ENCODE measurements around the gene ZNF609. TPM values are rescaled to one million over a fixed set of nuclear protein-coding genes. Genes with fewer than 3 reads are reported as not detected.

ZNF609 gene
- total and polyA plus RNA-seq, 8 donors = 4.2 to 25.2 (median 13.1) TPM

DNA sequence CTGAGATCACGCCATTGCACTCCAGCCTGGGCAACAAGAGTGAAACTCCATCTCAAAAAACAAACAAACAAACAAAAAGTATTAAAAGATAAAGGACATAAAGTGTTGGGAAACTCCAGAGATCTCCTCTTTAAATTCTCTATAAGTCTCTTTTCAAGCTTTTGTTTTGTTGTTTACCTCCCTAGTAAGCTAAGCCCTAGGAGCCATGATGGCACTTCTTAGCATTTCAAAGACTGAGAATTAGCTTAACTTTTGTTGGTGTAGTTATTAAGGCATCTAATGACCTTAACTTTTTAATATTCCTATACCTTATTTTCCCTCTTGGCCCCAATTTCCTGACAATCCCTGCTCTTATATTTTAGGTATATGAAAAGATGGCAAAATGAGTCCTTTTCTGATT lies 157.3 kb downstream of the ZNF609 start:
- DNase-seq (no peak), FAIRE-seq (no peak), ATAC-seq (no peak)
- no peaks in the 10 kb centered on the region for H3K36me3 ChIP-seq
- H3K9me3 ChIP-seq = no peaks in the 10 kb centered on the region
- intact Hi-C loops (cut with DNase I) = no loop called here
- WGBS, 2 donors = 87 to 94% methylated on average over 1 of the region's 1 CpG
- H3K27me3 ChIP-seq = no peaks in the 10 kb centered on the region
- TF ChIP-seq, protein P1, sequence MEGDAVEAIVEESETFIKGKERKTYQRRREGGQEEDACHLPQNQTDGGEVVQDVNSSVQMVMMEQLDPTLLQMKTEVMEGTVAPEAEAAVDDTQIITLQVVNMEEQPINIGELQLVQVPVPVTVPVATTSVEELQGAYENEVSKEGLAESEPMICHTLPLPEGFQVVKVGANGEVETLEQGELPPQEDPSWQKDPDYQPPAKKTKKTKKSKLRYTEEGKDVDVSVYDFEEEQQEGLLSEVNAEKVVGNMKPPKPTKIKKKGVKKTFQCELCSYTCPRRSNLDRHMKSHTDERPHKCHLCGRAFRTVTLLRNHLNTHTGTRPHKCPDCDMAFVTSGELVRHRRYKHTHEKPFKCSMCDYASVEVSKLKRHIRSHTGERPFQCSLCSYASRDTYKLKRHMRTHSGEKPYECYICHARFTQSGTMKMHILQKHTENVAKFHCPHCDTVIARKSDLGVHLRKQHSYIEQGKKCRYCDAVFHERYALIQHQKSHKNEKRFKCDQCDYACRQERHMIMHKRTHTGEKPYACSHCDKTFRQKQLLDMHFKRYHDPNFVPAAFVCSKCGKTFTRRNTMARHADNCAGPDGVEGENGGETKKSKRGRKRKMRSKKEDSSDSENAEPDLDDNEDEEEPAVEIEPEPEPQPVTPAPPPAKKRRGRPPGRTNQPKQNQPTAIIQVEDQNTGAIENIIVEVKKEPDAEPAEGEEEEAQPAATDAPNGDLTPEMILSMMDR (IDR thresholded peaks at IDR 0.05) = no peak
- H3K27ac ChIP-seq = no peak overlapping the region
- H3K4me3 ChIP-seq = no peak overlapping the region
- H3K4me1 ChIP-seq = peaks cover 3 to 6% (median 4%) of the 10 kb centered on the region in 3 donors

DNA sequence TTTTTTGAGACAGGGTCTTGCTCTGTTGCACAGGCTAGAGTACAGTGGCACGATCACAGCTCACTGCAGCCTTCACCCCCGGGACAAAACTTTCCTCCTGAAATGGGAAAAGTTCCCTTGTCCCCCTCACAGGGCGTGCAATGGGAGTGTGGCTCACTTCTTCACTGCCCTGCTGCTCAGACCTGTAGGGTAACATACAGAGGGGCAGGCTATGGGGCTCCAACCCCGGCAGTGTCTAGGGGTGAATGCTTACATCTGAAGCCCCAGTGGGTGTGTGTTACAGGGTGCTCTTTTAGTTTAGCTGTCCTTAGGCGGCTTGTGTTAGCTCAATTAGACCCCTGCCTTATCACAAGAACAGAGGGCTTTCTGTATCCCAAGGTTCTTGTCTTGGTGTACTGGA lies 157.8 kb downstream of the ZNF609 start:
- H3K36me3 ChIP-seq = no peaks in the 10 kb centered on the region
- ATAC-seq (no peak), FAIRE-seq (no peak), DNase-seq (no peak)
- peaks cover 3 to 6% (median 4%) of the 10 kb centered on the region in 3 donors for H3K4me1 ChIP-seq
- no peak overlapping the region for H3K4me3 ChIP-seq
- no peak overlapping the region for H3K27ac ChIP-seq
- intact Hi-C loops (cut with DNase I) = no loop called here
- no peaks in the 10 kb centered on the region for H3K9me3 ChIP-seq
- 92 to 95% methylated on average over 5 of the region's 5 CpGs for WGBS, 2 donors
- H3K27me3 ChIP-seq = no peaks in the 10 kb centered on the region
- TF ChIP-seq, protein P1 (IDR thresholded peaks at IDR 0.05) = no peak

DNA sequence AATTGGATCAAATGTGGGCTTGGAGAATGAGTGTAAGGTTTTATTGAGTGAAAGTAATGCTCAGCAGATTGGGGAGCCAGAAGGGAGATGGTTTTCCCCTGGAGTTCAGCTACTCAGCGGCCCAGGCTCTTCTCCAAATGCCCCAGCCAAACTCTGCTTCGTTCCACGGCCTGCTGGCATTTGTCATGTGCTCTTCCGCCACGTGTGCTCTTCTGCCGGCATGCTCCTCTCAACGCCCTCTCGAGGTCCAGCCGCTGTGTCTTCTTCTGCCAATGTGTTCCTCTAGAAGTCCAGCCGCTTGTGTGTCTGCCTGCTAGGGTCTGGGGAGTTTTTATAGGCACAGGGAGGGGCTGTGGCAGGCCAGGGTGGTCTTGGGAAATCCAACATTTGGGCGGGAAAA lies 158.2 kb downstream of the ZNF609 start:
- no peaks in the 10 kb centered on the region for H3K27me3 ChIP-seq
- no peak for FAIRE-seq
- TF ChIP-seq, protein P1 (IDR thresholded peaks at IDR 0.05) = no peak
- DNase-seq = no peak
- no peak overlapping the region for H3K4me3 ChIP-seq
- 93 to 95% methylated on average over 11 of the region's 11 CpGs for WGBS, 2 donors
- H3K9me3 ChIP-seq = no peaks in the 10 kb centered on the region
- no peak for ATAC-seq
- no peaks in the 10 kb centered on the region for H3K36me3 ChIP-seq
- H3K27ac ChIP-seq = no peak overlapping the region
- H3K4me1 ChIP-seq = peaks cover 3 to 6% (median 4%) of the 10 kb centered on the region in 3 donors
- intact Hi-C loops (cut with DNase I) = no loop called here

DNA sequence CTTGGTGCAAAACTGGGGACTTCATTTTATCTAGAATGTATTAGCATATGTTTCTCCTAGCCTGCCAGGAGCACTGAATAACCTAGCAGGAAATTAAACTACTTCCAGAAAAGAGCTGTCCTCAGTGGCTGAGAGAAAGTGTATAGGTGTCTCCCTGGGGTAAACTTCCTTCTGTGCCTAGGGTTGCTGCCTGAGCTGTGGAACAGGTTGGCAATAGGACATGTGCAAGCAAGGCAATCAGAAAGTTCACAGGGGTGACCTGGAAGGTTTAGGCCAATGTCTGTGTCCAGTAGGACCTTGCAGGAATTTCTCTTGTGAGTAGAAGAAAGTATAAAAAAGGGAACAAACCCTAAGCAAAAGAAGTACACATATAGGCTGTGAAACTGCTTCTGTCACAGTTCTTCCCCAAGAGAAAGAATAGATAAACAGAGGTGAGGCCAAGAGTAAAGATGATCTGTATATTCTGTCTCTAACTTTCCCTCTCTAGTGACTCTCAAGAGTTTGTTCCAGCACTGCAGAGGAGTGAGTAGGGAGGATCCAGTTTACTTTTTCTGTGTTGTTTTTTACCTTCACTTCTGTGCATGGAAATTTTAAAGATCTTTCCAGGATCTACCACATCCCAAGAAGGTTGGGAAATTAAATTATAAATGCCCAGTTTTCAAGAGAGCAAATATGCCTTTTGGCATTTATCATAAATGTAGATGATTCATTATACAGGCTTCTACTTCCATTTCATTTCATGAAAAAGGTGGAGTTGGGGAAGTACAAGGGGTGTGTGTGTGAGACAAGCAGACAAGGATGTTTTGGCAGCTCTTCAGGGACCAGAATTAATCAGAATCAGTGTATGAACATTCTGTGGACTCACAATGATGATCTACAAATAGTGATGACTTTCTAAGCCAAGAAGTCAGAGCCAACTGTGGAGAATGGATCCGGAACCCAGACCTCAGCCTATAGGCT lies 159.8 kb downstream of the ZNF609 start:
- no peaks in the 10 kb centered on the region for H3K36me3 ChIP-seq
- 38 to 41% methylated on average over 1 of the region's 1 CpG for WGBS, 2 donors
- H3K4me1 ChIP-seq = peaks cover 4 to 10% (median 6%) of the 10 kb centered on the region in 3 donors
- H3K27ac ChIP-seq = no peak overlapping the region
- TF ChIP-seq, protein P1 (IDR thresholded peaks at IDR 0.05) = no peak
- no peak overlapping the region for H3K4me3 ChIP-seq
- intact Hi-C loops (cut with DNase I) = no loop called here
- no peaks in the 10 kb centered on the region for H3K27me3 ChIP-seq
- FAIRE-seq (no peak), DNase-seq (no peak), ATAC-seq (peak in 3 of 4 donors; percentile 28 to 48 (median 33))
- H3K9me3 ChIP-seq = no peaks in the 10 kb centered on the region

DNA sequence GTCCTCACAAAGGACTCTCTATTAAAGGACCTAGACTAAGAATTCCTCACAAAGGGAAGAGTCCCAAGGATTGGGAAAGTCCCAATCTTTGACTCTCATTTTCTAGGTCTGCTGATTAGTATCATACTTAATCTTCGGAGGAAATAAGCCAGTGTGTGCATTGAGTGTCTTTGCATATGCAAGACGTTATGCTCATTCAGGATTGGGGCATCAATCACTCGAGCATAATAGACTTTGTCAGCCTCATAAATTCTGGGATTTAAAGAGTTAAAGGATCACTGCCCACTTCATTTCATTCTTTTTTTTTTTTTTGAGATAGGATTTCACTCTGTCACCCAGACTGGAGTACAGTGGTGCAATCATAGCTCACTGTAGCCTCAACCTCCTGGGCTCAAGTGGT lies 160.7 kb downstream of the ZNF609 start:
- 93 to 95% methylated on average over 3 of the region's 3 CpGs for WGBS, 2 donors
- TF ChIP-seq, protein P1 (IDR thresholded peaks at IDR 0.05) = no peak
- H3K9me3 ChIP-seq = no peaks in the 10 kb centered on the region
- intact Hi-C loops (cut with DNase I) = no loop called here
- DNase-seq (no peak), FAIRE-seq (no peak), ATAC-seq (no peak)
- H3K27ac ChIP-seq = no peak overlapping the region
- H3K4me1 ChIP-seq = peaks cover 4 to 10% (median 6%) of the 10 kb centered on the region in 3 donors
- H3K27me3 ChIP-seq = no peaks in the 10 kb centered on the region
- H3K36me3 ChIP-seq = no peaks in the 10 kb centered on the region
- H3K4me3 ChIP-seq = no peak overlapping the region

Measured in pancreas (tissue), 10 donors.